Measurements from ENCODE around the gene GLIPR1. TPM values are rescaled to one million over a fixed set of nuclear protein-coding genes. Genes with fewer than 3 reads are reported as not detected.
"Not testable (repeated sequence)": the region's sequence is repeated elsewhere in the genome, so short reads cannot be mapped to it uniquely, and the experiment has no call there.

Gene GLIPR1
- total RNA-seq, 1 donor from 2014 or later = 0.22 TPM

DNA sequence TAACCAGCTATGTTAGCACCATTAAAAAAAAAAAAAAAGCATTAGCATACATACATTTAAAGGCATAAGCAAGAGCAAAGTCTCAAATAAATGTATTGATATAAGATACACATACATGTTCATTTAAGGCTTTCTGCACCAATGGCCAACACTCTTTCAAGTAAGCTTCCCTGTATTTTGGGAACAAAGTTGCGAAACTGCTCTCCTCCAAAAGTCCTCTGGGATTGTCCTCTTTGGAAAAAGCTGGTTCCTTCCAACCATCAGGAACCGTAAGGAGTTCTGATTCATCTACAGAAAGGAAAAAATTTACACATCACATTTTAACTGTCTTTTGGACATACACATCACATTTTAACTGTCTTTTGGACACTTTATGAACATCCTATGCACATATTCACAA, 27.6 kb downstream of the GLIPR1 start:
- no peak overlapping the region for H3K4me3 Mint-ChIP-seq (ENCODE audit: low read depth)
- H3K36me3 Mint-ChIP-seq (ENCODE audit: insufficient read depth) = peaks cover 4% of the 10 kb centered on the region
- DNase-seq (ENCODE audit: low spot score, unreplicated experiment) = no peak
- H3K27ac Mint-ChIP-seq = no peak overlapping the region
- peaks cover 29% of the 10 kb centered on the region for H3K4me1 Mint-ChIP-seq (ENCODE audit: low read depth)
- H3K27me3 Mint-ChIP-seq = no peaks in the 10 kb centered on the region
- no peak for TF ChIP-seq CTCF (IDR thresholded peaks at IDR 0.05; ENCODE audit: unreplicated experiment)
- H3K9me3 Mint-ChIP-seq (ENCODE audit: low read depth) = no peaks in the 10 kb centered on the region

DNA sequence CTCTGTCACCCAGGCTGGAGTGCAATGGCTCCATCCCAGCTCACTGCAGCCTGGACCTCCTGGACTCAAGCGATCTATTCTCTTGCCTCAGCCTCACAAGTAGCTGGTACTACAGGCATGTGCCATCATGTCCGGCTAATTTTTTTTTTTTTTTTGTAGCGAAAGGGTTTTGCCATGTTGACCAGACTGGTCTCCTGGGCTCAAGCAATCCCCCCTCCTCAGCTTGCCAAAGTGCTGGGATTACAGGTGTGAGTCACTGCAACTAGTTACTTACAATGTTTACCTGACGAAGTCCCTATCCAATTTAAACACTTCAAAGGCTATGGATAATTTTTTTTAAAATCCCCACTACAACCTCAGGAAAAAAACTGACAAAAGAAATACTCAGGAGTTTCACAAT, 29.1 kb downstream of the GLIPR1 start:
- peak overlapping the region; percentile 37 for H3K27ac Mint-ChIP-seq
- H3K4me3 Mint-ChIP-seq (ENCODE audit: low read depth) = peak overlapping the region; percentile 100
- DNase-seq (ENCODE audit: low spot score, unreplicated experiment) = no peak
- no peak for TF ChIP-seq CTCF (IDR thresholded peaks at IDR 0.05; ENCODE audit: unreplicated experiment)
- peaks cover 29% of the 10 kb centered on the region for H3K4me1 Mint-ChIP-seq (ENCODE audit: low read depth)
- no peaks in the 10 kb centered on the region for H3K9me3 Mint-ChIP-seq (ENCODE audit: low read depth)
- H3K27me3 Mint-ChIP-seq = no peaks in the 10 kb centered on the region
- H3K36me3 Mint-ChIP-seq (ENCODE audit: insufficient read depth) = peaks cover 4% of the 10 kb centered on the region

DNA sequence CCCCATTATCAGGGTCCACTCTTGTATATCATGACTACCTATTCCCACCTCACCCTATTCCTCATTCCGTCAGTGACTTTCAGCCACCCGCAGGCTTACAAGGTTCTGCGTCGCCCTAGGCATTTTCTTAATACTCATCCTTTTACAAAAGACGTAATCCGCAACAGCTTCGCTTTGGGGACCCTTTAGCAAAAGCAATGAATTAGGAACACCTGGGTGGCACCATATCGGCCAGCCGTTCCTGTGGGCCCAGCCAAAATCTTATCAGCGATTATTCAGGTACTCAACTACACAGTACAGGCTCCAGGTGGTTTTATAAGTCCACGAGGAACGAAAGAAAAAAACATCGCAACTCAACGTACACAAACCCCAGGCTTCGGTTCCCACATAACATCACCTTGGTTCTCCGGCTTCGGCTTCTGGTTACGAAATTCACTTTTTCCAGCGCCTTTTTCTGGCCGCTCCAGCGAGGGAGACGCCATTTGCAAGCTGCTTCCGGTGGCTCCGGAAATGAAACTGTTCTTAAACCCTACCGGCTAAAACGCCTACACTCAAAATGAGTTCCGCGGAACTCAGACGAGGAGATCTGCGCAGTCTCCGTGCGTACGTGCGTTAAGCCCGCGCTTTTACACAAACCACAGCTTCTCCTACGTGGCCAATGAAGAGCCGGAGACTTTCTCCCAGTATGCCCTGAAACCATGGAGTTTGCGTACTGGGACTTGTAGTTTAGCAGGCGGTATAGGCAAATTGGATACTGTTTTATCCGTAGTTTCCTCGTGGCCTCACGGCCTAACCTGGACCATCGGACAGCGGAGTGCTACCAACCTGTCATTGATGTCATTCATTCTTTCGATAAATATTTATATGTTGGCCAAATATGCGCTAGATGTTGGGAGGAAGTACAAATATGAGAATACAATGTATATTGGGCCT, 30.8 kb downstream of the GLIPR1 start, which contains the start of gene KRR1:
KRR1 (minus strand) TSS at position 494 of the 933 bp plus-strand sequence; CDS start at position 482, 12 bp downstream.
- H3K4me3 Mint-ChIP-seq (ENCODE audit: low read depth) = peak within 1 kb of the TSS; percentile 100
- peak within 1 kb of the TSS; percentile 99 for H3K27ac Mint-ChIP-seq
- TF ChIP-seq CTCF (IDR thresholded peaks at IDR 0.05; ENCODE audit: unreplicated experiment) = peak; percentile 21
- DNase-seq (ENCODE audit: low spot score, unreplicated experiment) = peak; percentile 69
- H3K9me3 Mint-ChIP-seq (ENCODE audit: low read depth) = no peaks in the 10 kb centered on the region
- peaks cover 27% of the 10 kb centered on the region for H3K4me1 Mint-ChIP-seq (ENCODE audit: low read depth)
- no peaks in the 10 kb centered on the region for H3K27me3 Mint-ChIP-seq
- peaks cover 2% of the 10 kb centered on the region for H3K36me3 Mint-ChIP-seq (ENCODE audit: insufficient read depth)

DNA sequence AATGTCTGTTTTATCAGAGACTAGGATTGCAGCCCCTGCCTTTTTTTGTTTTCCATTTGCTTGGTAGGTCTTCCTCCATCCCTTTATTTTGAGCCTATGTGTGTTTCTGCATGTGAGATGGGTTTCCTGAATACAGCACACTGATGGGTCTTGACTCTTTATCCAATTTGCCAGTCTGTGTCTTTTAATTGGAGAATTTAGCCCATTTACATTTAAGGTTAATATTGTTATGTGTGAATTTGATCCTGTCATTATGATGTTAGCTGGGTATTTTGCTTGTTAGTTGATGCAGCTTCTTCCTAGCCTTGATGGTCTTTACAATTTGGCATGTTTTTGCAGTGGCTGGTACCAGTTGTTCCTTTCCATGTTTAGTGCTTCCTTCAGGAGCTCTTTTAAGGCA, 40.7 kb downstream of the GLIPR1 start:
- DNase-seq (ENCODE audit: low spot score, unreplicated experiment); H3K4me1 Mint-ChIP-seq (ENCODE audit: low read depth); H3K9me3 Mint-ChIP-seq (ENCODE audit: low read depth); H3K27me3 Mint-ChIP-seq; H3K36me3 Mint-ChIP-seq (ENCODE audit: insufficient read depth); H3K27ac Mint-ChIP-seq; H3K4me3 Mint-ChIP-seq (ENCODE audit: low read depth): not testable (repeated sequence)

- H3K27me3 Mint-ChIP-seq; H3K36me3 Mint-ChIP-seq (ENCODE audit: insufficient read depth); H3K4me3 Mint-ChIP-seq (ENCODE audit: low read depth); H3K27ac Mint-ChIP-seq; H3K4me1 Mint-ChIP-seq (ENCODE audit: low read depth); H3K9me3 Mint-ChIP-seq (ENCODE audit: low read depth); DNase-seq (ENCODE audit: low spot score, unreplicated experiment): not testable (repeated sequence)
These were observed 41.6 kb downstream of the GLIPR1 start for GRCh38 chr12:75522124-75522523.

DNA sequence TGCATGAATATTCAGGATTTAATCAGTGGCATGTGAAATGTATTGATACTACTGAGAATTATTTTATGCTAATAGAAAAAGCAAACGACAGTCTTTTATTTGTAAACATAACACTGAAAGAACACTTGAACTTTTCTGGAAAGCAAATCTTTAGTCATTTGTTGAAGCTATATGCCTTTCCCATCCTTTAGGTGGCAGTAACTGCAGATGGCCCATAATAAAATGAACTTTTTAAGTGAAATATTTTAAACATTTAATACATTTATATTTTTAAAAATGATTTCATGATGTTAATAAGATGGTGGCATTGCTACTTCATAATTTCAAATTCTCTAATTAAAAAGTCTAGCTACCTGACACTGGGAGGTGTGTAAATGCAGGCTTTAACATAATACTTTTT, 44.7 kb downstream of the GLIPR1 start:
- no peak overlapping the region for H3K4me3 Mint-ChIP-seq (ENCODE audit: low read depth)
- no peak overlapping the region for H3K27ac Mint-ChIP-seq
- H3K4me1 Mint-ChIP-seq (ENCODE audit: low read depth) = peaks cover 8% of the 10 kb centered on the region
- no peaks in the 10 kb centered on the region for H3K27me3 Mint-ChIP-seq
- peak; percentile 35 for TF ChIP-seq CTCF (IDR thresholded peaks at IDR 0.05; ENCODE audit: unreplicated experiment)
- DNase-seq (ENCODE audit: low spot score, unreplicated experiment) = no peak
- H3K9me3 Mint-ChIP-seq (ENCODE audit: low read depth) = peaks cover 6% of the 10 kb centered on the region
- no peaks in the 10 kb centered on the region for H3K36me3 Mint-ChIP-seq (ENCODE audit: insufficient read depth)

All from progenitor cell of endocrine pancreas (in vitro differentiated cells).